Vagina (tissue), 2 donors: Measurements from ENCODE around the gene CFTR.

Source experiments
- POLR2A ChIP-seq, 2 donors: fragments of 450-650 bp; IDR thresholded peaks; one replicate each; pipeline ENCODE4 v1.6.1; 2017; ENCODE audit warnings: antibody characterized with exemption in 2 of 2, mild to moderate bottlenecking in 2 of 2, moderate library complexity in 2 of 2
- POLR2AphosphoS5 ChIP-seq, 2 donors: sonication (generic); formaldehyde crosslinking; IDR thresholded peaks; one replicate each; pipeline ENCODE4 v1.9.0; 2017; ENCODE audit warnings: antibody characterized with exemption in 2 of 2, mild to moderate bottlenecking in 2 of 2, low read depth in 1 of 2; ENCODE audit not compliant: insufficient read depth in 1 of 2
- TF ChIP-seq, protein P1 (sequence below), 3 experiments: fragments of 450-650 bp in 2 of 3; fragments of 200-600 bp in 1 of 3; sonication (generic) in 1 of 3; IDR thresholded peaks; one replicate each; pipeline ENCODE4 v1.5.1; 2017 to 2019; ENCODE audit warnings: antibody characterized with exemption in 3 of 3, mild to moderate bottlenecking in 2 of 3, moderate library complexity in 2 of 3

DNA sequence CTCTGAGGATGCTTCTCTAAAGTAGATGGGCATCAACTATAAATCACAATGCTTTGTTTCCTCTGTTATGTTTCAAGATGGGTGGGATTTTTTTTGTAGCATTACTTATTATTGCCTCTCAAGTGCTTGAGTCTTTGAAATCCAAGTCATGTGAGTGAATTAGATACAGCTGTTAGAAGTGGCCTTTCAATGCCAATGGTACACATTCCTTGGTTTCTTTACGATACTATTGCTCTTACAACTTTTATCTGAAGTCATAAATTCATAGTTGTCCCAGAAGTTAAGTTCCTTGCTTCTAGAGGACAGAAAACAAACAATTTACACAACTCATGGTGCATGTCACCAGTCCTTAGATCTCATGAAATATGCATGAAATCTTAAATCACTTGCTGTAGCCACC, 15.5 kb downstream of the CFTR start:
- TF ChIP-seq POLR2A (IDR thresholded peaks at IDR 0.05) (no peak), POLR2AphosphoS5 (IDR thresholded peaks at IDR 0.05; ENCODE audit: insufficient read depth in 1 of 2, low read depth in 1 of 2) (no peak)
- TF ChIP-seq, protein P1, sequence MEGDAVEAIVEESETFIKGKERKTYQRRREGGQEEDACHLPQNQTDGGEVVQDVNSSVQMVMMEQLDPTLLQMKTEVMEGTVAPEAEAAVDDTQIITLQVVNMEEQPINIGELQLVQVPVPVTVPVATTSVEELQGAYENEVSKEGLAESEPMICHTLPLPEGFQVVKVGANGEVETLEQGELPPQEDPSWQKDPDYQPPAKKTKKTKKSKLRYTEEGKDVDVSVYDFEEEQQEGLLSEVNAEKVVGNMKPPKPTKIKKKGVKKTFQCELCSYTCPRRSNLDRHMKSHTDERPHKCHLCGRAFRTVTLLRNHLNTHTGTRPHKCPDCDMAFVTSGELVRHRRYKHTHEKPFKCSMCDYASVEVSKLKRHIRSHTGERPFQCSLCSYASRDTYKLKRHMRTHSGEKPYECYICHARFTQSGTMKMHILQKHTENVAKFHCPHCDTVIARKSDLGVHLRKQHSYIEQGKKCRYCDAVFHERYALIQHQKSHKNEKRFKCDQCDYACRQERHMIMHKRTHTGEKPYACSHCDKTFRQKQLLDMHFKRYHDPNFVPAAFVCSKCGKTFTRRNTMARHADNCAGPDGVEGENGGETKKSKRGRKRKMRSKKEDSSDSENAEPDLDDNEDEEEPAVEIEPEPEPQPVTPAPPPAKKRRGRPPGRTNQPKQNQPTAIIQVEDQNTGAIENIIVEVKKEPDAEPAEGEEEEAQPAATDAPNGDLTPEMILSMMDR (IDR thresholded peaks at IDR 0.05), result no peak
